Measurements from ENCODE around the gene TASL.

The TASL gene

DNA sequence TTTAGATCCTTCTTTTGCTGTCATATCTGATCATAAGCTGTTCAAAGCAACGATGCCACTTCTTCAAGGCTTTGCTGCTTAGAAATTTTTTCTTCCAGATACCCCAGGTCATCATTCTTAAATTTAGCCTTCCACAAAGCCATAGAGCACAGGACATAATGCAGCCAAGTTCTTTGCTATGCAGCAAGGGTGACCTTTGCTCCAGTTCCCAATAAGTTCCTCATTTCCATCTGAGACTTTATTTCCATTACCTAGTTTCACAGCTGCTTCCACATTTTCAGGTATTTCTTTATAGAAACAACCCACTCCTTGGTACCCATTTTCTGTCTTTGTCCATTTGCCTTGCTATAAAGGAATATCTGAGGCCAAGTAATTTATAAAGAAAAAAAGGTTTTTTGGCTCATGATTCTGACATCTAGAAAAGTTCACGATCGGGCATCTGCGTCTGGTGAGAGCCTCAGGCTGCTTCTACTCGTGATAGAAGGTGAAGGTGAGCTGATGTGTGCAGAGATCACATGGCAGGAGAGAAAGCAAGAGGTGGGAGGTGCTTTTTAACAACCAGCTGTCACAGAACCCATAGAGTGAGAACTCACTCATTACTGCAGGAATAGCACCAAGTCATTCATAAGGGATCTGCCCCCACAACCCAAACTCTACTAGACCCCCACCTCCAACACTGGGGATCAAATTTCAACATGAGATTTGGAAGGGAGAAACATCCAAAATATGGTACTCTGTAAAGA lies 11.8 kb upstream of the TASL start:
- H3K4me3 ChIP-seq (replicated peaks; ENCODE audit: insufficient read depth, low read length), result no peak overlapping the region
- no peaks in the 10 kb centered on the region for H3K27me3 ChIP-seq (ENCODE audit: insufficient read depth, poor library complexity, severe bottlenecking)
- peak overlapping the region; percentile 50 for H3K27ac ChIP-seq (replicated peaks)
- no peak for TF ChIP-seq GABPA (IDR thresholded peaks at IDR 0.05; ENCODE audit: low read depth)
- DNase-seq (ENCODE audit: low read depth in 1 of 2, low spot score in 1 of 2), result peak in 1 of 2 experiments; percentile 29

DNA sequence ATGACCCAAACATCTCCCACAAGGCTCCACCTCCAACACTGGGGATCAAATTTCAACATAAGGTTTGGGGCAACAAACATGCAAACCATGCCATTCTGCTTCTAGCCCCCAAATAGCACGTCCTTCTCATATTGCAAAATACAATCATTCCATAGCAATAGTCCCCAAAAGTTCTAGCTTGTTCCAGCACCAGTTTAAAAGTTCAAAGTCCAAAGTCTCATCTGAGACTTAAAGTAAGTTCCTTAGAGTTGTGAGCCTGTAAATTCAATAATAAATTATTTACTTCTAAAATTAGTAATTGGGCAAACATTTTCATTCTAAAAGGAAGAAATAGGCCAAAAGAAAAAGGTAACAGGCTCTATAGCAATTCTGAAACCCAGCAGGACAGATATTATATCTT lies 8.9 kb upstream of the TASL start:
- TF ChIP-seq, protein P1, sequence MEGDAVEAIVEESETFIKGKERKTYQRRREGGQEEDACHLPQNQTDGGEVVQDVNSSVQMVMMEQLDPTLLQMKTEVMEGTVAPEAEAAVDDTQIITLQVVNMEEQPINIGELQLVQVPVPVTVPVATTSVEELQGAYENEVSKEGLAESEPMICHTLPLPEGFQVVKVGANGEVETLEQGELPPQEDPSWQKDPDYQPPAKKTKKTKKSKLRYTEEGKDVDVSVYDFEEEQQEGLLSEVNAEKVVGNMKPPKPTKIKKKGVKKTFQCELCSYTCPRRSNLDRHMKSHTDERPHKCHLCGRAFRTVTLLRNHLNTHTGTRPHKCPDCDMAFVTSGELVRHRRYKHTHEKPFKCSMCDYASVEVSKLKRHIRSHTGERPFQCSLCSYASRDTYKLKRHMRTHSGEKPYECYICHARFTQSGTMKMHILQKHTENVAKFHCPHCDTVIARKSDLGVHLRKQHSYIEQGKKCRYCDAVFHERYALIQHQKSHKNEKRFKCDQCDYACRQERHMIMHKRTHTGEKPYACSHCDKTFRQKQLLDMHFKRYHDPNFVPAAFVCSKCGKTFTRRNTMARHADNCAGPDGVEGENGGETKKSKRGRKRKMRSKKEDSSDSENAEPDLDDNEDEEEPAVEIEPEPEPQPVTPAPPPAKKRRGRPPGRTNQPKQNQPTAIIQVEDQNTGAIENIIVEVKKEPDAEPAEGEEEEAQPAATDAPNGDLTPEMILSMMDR (IDR thresholded peaks at IDR 0.05; ENCODE audit: insufficient read depth, low read length), result no peak
- TF ChIP-seq POLR2AphosphoS5 (IDR thresholded peaks at IDR 0.05; ENCODE audit: low read depth) (no peak), GABPA (IDR thresholded peaks at IDR 0.05; ENCODE audit: low read depth) (no peak)
- Histone ChIP-seq H3K27me3 (ENCODE audit: insufficient read depth, poor library complexity, severe bottlenecking) (no peaks in the 10 kb centered on the region), H3K27ac (replicated peaks) (no peak overlapping the region), H3K4me3 (replicated peaks; ENCODE audit: insufficient read depth, low read length) (no peak overlapping the region)
- DNase-seq (ENCODE audit: low read depth in 1 of 2, low spot score in 1 of 2), result no peak

DNA sequence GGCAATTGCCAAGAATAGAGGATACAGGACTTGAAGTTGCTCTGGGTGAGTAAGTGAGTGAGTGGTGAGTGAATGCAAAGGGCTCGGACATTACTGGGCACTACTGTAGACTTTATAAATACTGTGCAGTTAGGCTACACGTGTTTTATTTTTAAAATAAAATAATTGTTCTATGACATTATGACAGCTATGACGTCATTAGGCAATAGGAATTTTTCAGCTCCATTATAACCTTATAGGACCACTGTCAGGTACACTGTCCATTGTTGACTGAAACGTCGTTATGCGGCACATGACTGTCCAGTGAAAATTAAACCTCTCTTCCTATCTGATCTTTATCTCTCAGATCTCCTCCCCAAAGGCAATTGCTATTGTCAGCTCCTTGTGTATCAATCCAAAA lies 5.1 kb upstream of the TASL start:
- Histone ChIP-seq H3K27ac (replicated peaks) (no peak overlapping the region), H3K4me3 (replicated peaks; ENCODE audit: insufficient read depth, low read length) (no peak overlapping the region), H3K27me3 (ENCODE audit: insufficient read depth, poor library complexity, severe bottlenecking) (no peaks in the 10 kb centered on the region)
- DNase-seq (ENCODE audit: low read depth in 1 of 2, low spot score in 1 of 2), result no peak
- no peak for TF ChIP-seq GABPA (IDR thresholded peaks at IDR 0.05; ENCODE audit: low read depth)
- no peak for TF ChIP-seq POLR2AphosphoS5 (IDR thresholded peaks at IDR 0.05; ENCODE audit: low read depth)
- TF ChIP-seq, protein P1 (IDR thresholded peaks at IDR 0.05; ENCODE audit: insufficient read depth, low read length), result no peak
- TF ChIP-seq, protein P2, sequence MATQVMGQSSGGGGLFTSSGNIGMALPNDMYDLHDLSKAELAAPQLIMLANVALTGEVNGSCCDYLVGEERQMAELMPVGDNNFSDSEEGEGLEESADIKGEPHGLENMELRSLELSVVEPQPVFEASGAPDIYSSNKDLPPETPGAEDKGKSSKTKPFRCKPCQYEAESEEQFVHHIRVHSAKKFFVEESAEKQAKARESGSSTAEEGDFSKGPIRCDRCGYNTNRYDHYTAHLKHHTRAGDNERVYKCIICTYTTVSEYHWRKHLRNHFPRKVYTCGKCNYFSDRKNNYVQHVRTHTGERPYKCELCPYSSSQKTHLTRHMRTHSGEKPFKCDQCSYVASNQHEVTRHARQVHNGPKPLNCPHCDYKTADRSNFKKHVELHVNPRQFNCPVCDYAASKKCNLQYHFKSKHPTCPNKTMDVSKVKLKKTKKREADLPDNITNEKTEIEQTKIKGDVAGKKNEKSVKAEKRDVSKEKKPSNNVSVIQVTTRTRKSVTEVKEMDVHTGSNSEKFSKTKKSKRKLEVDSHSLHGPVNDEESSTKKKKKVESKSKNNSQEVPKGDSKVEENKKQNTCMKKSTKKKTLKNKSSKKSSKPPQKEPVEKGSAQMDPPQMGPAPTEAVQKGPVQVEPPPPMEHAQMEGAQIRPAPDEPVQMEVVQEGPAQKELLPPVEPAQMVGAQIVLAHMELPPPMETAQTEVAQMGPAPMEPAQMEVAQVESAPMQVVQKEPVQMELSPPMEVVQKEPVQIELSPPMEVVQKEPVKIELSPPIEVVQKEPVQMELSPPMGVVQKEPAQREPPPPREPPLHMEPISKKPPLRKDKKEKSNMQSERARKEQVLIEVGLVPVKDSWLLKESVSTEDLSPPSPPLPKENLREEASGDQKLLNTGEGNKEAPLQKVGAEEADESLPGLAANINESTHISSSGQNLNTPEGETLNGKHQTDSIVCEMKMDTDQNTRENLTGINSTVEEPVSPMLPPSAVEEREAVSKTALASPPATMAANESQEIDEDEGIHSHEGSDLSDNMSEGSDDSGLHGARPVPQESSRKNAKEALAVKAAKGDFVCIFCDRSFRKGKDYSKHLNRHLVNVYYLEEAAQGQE (IDR thresholded peaks at IDR 0.05; ENCODE audit: insufficient replicate concordance, low read depth), result no peak
- TF ChIP-seq SPI1 (IDR thresholded peaks at IDR 0.05; ENCODE audit: borderline replicate concordance, low read depth), result no peak

DNA sequence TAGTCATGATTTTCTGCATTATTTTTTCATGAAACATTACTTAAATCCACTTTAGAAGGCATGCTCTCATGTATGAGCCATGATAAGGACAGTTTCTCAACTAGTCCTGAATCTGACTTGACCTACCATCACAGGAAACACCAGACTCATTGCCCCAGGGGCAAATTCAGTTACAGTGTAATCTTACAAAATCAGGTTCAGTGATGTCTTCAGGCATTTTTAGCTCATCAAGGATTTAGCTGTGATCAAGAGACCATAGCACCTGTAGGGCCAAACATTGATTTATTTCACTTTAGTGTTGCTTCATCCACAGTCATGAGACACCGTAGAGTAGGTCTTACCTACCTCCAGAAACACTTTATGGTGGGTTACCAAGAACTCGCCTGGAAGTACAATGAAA lies 3.1 kb upstream of the TASL start:
- no peak overlapping the region for H3K4me3 ChIP-seq (replicated peaks; ENCODE audit: insufficient read depth, low read length)
- TF ChIP-seq POLR2AphosphoS5 (IDR thresholded peaks at IDR 0.05; ENCODE audit: low read depth), result no peak
- TF ChIP-seq, protein P2 (IDR thresholded peaks at IDR 0.05; ENCODE audit: insufficient replicate concordance, low read depth), result no peak
- TF ChIP-seq SPI1 (IDR thresholded peaks at IDR 0.05; ENCODE audit: borderline replicate concordance, low read depth), result no peak
- TF ChIP-seq, protein P1 (IDR thresholded peaks at IDR 0.05; ENCODE audit: insufficient read depth, low read length), result no peak
- no peak for TF ChIP-seq GABPA (IDR thresholded peaks at IDR 0.05; ENCODE audit: low read depth)
- DNase-seq (ENCODE audit: low read depth in 1 of 2, low spot score in 1 of 2), result no peak
- H3K27me3 ChIP-seq (ENCODE audit: insufficient read depth, poor library complexity, severe bottlenecking), result no peaks in the 10 kb centered on the region
- H3K27ac ChIP-seq (replicated peaks), result no peak overlapping the region

All from HL-60 (cell line).